Left lobe of liver (tissue), 2 donors: ENCODE measurements around the gene ARL6. TPM values are rescaled to one million over a fixed set of nuclear protein-coding genes. Genes with fewer than 3 reads are reported as not detected.

Experiments
- ATAC-seq: fragments of 200-7000 bp; cut with Tn5 transposase; one replicate; pipeline ENCODE4 v1.9.1; 2020; ENCODE audit warnings: mild to moderate bottlenecking, moderate library complexity
- DNase-seq: peaks from one replicate; pipeline ENCODE4 v3.0.0-alpha.2; 2020; ENCODE audit warnings: low spot score
- total RNA-seq: library from RNA; stranded (reverse); gene quantifications from one replicate; pipeline ENCODE4 v1.2.1, GENCODE V29; 2021
- donor health status: DM: no; HTN: no; CAD: no; lungs with moderate emphysema.
- donor health status: DM: no; HTN: yes; CAD: no.

Gene ARL6, protein sequence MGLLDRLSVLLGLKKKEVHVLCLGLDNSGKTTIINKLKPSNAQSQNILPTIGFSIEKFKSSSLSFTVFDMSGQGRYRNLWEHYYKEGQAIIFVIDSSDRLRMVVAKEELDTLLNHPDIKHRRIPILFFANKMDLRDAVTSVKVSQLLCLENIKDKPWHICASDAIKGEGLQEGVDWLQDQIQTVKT
- total RNA-seq = 2.7 TPM

DNA sequence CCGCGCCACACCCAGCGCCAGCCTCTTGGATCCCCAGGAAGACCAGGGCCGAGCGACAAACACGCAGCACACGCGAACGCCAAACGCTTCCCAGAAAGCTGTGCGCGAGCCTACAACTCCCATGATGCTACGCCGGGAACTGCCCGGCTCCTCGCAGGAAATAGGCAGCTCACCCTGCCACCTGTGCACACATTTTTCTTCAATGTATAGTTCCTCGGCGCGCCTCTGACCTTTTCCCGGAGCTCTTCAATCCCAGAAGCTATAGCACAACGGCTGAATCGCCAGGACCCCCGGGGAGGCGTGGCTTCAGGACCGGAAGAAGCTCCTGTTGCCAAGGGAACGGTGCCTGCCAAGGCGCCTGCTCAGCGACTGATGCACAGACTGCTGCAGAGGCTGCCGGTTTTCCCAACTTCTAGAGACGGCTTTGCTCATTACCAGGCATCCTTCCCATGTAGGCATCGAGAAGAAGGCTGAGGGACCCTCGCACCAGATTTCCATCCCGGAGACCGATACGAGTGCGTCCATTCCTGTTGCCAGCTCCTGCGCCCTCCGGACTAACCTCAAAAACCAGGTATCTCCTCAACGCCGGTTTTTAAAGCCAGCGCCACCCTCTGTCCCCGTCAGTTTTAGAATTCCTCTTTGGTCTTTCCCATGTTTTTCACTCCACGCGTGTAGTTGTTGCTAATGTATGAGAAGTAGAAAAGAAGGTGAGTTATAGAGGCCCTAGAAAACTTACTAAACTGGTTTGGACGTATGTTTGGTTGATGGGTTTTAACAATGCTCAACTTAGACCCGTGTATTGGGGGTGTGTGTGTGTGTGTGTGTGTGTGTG lies at the start of gene ARL6:
Gene ARL6 (plus strand): TSS at position 352 of the 832 bp plus-strand sequence. CDS start 3,350 bp downstream, outside the sequence.
- peak; percentile 98 for ATAC-seq
- DNase-seq = peak; percentile 87

DNA sequence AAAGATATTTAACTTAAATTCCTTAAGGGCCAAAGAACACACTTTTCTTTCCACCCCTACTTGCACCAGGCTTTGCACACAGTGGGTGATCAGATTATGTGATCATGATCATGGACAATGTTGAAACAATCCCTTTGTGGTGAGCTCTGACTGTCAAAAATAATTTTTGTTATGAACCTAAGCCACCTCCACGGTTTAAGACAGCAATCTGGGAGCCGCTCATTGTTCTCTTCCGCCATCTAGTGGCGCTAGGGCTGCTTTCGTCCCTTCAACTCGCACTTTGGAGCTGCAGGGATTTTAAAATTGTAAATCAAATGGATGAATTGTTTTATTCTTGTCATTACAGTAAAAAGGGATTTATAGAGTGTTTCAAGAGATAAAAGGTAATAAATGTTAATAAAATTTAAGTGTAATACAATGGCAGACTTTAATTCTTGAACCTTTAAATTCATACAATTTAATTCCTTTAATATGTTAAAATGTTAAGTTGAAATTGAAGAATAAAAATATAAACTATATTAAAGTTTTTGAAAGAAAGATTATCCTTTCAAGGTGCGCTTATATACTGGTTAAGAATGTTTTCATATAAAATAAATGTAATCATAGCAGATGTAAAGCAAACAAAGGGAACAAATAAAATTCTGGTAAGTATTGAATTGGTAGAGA lies 45.3 kb upstream of the ARL6 start:
- DNase-seq (peak; percentile 64), ATAC-seq (peak; percentile 99)

DNA sequence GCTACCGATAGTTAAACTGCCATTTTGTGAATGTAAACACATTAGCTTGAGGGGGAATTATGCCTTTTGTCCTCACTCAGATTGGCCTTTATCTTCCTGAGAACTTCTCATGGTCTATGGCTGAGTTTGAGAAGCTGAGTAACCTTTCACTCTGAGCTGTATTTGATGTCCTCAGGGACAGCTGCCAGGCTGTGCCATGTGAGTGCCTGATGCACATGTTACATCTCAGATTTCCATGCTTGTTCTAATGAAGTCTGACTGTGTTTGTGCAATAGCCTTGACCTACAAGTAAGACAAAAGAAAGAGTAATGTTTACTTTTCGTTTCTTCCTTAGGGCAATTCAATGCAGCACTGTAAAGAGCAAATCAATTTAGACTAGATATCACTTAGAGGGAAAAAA lies 44.1 kb upstream of the ARL6 start:
- ATAC-seq (no peak), DNase-seq (no peak)

DNA sequence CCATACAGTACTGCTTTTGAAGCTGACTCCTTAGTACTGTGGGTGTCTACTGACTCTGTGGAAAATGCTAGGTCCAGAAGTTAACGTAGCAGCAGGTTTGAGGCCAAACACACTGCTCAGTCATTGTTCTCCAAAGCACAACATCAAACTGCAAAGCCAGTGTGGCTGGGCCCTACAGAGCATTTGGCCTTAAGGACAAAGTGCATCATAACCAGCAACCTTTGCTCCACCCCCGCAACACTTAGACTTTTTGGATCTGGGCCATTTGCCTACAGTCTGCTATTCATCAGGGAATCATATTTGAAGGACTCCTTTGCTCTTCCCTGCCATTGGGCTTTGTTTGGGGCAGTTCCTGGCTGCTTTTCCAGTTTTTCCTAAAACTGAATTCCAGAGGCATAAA lies 43.1 kb upstream of the ARL6 start:
- ATAC-seq = peak; percentile 62
- DNase-seq = no peak

DNA sequence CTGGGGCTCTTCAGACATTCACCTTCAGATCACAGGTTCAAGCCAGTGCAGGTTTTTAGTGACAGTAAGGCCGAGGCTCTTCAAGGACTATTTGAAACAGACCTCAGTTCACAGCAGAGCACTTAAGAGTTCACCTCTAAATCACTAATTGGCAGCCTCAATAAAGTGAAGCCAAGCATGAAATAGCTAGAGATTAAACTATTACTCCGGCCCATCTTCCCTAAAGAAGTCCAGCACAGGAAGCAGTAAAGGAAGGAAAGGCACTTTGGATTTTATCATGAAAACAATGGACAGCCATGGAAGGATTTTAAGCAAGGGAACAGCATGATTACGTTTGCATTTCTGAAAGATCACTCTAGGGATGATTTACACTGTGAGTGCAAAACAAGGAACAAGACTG lies 27.6 kb upstream of the ARL6 start:
- DNase-seq = no peak
- peak; percentile 23 for ATAC-seq

DNA sequence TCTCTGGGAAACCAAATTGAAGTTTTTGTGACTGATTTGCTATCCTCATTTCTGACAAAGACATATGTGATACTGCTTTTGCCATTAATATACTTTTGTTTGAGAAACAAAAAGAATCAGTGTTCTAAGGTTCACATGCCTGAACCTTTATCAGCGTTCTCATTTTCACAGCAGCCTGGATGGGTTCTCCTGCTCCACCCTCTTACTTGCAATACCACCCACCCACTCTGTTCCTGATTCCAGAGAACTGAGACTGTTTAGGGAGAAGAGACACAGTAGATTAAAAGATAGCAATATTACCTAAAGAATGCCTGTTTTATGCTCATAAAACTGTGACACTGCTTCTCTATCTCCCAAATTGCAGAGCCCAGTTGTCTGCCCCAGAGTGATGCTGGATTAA lies 25.8 kb upstream of the ARL6 start:
- ATAC-seq = no peak
- DNase-seq = no peak

DNA sequence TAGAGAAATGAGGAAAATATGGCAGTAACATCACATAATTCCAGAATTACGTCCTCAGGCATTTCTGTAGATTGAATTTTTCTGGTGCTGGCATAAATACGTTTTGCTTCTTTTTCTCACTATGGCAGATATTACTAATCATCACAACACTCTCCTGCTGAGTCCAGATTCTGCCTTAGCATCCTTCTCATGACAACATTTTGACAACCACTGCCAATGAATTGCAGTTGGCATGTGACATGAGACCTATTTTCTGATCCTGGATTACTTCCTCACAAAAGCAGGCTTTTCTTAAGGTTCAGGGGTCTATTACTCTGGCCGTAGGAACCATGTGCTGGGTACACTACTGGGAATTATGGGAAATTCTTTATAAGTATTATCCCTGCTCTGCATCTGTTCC lies 22.5 kb upstream of the ARL6 start:
- no peak for ATAC-seq
- no peak for DNase-seq

DNA sequence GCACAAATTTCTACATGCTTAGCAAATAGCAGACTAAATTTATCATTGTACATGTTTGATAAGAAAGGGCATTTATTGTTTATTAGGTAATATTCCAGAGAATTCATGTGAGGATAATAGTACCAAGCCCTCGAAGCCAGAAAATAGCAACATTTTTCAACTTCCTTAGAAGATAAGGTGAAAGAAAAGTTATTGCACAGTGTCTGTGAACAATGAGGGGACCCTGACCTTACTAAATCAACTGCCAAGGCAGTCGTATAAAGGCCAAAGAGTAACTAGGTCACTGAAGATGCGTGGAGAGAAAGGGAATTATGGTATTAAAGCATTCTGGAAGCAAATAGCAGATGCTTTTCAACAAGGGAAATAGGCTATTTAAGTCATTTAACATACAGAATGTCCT lies 20.3 kb upstream of the ARL6 start:
- no peak for DNase-seq
- peak; percentile 42 for ATAC-seq

DNA sequence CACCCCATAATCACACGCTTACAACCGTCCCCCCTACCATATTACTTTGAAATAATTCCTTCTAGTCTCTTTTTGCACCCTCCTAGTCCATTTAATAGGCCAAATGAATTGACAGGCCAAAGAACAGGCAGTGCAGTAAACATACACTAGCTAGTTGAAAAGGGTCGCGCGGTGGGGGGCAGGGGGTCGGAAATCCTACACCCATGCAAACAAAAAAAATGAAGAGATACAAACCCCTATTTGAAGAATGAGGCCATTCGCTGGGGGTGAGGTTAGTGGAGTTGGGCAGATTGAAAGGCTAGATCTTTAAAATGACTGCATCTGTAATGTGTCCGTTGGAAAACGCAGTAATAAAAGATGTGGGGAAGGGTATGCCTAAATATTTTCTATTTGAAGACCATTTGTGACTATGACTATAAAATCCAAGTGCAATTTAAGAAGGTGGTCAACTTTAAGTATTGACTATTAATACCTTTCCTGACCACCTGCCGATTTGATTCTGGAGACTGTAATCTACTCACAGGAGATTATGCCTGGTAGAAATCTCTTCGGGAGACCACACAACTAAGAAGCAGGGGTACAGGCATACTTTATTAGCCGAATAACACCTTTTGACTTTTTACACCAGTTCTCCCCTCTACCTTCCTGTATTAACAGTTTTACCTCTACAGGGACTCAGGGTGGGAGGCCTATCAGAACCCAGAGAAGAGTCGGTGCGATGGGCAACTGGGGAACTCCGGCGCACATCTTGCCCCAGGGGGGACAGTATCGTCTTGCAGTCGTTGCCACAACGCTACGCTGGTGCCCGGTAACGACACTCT lies 762 bp upstream of the ARL6 start:
- no peak for ATAC-seq

DNA sequence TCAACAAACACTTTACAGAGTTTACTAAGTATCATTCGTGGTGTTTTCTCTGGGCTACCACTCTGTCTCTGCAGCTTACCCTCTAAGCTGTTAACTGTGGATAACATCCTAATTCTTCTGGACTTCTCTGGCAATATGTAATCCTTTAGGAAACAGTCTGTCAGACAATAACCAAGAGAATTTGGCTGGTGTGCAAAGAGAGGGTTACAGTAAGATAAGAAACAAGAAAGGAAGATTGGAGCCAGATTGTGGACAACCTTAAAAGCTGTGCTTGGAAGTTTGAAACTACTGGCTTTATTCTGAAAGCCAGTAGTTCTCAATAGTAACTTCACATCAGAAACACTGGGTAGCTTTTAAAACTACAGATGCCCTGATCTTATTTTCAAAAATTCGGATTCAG lies 778 bp downstream of the ARL6 start:
- DNase-seq (no peak), ATAC-seq (no peak)

More for the DNA sequence above, 762 bp upstream of the ARL6 start:
- DNase-seq = no peak

DNA sequence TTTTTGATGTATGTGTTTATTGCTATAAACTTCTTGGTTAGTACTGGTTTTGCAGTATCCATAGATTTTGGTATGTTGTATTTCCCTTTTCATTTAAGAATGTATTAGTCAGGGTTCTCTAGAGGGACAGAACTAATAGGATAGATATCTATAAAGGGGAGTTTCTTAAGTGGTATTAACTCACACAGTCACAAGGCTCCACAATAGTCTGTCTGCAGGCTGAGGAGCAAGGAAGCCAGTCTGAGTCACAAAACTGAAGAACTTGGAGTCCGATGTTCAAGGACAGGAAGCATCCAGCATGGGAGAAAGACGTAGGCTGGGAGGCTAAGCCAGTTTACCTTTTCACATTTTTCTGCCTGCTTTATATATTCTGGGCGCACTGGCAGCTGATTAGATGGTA lies 8.4 kb downstream of the ARL6 start:
- DNase-seq = no peak
- no peak for ATAC-seq

DNA sequence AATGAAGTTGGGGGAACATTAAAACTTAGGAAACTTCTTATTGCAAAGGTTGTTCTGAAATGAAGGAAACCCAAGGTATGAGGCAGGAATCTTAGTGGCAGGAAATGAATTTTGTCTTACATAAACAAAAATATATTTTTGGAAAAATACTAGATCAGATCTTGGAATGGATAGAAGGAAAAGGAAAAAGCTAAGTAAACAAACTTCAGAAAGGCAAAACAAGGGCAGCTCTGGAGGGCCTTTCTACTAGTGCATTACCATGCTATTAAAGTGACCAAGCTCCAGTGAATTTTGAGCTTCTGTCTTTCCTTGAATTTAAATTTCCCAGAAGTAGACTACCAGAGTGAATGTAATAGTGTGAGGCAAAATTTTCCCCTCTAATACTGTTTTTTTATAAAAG lies 13.6 kb downstream of the ARL6 start:
- DNase-seq (no peak), ATAC-seq (no peak)

DNA sequence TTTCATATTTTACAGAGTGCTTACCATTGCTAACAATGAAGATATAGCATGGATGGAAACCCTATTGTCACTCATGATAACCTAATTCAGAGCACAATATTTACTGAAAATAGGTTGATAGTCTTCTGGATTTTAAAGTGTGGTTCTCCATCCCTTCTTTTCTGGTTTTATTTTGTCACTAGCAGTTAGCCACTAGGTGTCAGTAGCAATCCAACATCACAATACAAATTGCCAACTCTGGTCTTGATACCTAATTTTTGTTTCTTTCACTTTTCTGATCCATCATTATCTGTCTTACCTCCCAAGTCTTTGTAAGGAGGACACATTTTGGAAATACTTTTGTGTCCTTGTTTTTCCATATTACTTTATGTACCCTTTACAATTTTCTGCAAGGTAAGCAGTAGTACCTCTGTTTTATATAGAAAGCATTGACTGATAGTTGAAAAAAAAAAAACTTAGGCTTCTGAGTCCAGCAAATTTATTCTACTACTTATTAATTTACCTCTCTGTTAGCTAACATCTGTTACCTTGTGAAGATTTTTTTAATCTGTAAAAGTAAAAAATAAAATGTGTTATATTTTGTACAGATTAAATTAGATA lies 29.0 kb downstream of the ARL6 start:
- ATAC-seq (peak; percentile 83), DNase-seq (no peak)

DNA sequence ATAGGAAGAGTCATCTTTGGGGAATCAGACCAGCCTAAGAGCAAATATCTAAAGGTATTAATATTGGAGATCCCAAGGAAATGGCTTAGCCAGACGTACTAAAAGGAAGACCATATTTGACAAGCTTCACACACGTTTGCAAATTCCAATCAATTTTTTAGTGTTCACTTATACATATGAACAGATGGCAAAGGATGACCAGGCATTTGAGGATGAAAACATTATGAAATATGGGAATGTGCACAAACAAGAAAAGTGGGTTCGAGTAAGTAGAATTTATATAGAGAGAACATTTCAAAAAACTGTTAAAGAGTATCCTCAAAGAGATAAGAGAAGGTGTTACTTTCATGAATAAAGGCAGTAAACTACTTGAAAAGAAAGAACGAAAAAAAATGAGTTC lies 31.4 kb downstream of the ARL6 start:
- no peak for ATAC-seq
- no peak for DNase-seq

DNA sequence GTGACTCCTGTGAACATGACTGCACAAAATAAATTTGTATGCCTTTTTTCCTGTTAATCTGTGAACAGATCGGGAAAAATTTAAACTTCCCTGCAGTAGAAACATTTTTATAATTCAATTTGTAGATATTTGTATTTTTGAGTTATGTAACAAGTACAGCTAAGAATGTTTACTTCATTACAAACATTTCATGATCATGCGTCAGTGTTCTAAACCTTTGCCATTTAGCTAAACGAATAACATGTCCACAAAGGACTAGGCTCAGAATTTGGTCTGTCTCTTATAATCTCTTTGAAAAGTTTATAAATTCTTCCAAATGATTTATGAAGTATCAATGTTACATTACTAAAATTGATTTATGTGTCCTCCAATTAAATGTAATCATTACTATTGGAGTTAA lies 39.9 kb downstream of the ARL6 start:
- ATAC-seq (no peak), DNase-seq (no peak)

DNA sequence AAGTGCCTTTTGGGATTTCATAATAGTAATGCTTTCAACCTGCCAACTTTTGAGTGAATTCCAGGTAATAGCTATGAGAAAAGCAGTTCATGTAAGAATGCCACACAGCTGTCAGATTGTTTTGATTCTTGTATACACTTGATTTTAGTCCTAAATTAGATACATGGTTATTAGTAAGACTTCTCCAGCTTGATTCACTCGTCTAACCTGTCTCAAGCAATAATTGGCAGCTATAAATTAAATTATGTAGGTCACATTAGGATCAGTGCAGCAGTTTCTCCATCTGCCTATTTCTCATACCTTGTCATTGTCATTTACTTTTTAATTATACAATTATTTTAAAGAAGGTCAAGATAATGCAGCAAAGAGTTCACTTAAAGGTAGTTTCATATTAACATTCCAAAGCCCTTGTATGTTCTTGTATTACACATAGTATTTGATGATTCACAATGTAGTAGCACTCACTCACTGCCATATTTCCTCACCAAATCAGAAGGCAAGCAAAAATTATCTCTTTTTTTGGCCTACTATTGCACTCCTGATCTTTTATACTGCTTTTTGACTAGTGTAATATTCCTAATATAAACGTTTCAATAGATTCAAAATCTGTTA lies 46.3 kb downstream of the ARL6 start:
- ATAC-seq = no peak
- no peak for DNase-seq

DNA sequence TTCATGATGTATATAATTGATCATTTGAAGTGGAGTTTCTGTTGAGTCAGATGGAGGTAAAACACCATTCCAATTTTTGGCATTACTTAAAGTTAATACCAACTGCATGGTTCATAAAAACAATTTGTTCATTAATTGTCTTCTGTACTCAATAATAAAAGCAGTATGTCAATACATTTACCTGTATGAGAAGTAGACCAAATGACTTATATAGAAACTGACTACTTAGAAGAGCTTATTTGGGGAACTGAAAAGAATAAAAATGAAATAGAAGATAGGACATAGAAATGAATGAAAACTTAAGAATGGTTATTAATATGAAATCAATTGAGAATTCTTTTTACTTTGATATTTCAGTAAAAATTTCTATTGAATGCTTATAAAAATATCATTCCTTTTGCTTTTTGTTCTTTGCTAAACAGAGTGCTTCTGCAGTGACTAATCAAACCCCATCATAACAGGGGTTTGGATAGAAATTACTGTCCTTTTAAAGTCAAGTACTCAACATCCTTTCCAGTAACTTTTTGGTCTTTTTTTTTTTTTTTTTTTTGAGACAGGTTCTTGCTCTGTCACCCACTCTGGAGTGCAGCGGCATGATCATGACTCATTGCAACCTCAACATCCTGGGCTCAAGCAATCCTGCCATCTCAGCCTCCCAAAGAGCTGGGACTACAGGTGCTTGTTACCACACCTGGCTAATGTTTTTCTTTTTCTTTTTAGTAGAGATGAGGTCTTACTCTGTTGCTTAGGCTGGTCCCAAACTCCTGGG lies 50.8 kb downstream of the ARL6 start:
- no peak for DNase-seq
- ATAC-seq = no peak

DNA sequence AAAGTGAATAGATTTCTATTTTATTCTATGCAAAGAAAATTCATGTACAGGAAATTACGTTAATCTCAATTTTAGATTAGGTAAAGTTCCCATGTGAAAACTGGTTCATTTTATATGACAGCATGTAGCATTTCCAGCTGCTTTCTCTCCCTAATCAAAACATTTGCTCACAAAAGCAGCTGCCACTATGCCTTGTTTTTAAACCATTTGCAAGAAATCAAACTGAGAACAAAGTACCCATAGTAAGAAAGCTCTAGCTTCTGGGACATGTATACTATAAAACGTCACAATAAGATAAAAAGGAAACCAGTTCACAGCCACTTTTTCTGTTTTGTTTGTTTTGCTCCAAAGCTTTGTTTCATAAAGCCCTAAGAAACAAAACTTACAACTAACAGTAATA lies 52.3 kb downstream of the ARL6 start:
- no peak for DNase-seq
- no peak for ATAC-seq

DNA sequence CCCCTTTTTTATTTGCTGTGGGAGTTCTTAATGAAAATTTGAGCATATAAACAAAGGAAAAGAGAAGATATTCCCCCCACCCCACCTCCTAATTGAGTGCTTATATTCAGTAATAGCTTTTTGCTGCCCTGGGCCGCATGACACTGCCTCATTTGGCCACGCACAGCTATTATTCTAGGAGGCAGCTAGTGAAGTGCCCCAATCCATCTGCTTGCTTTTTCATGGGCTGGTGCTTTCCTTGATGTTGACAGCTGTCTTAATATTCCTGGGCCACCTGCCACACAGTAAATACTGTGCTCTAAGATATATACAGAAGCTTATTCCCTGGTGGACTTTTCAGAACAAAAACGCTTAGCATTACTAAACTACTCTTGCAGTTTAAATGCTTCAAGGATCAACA lies 53.4 kb downstream of the ARL6 start:
- no peak for ATAC-seq
- DNase-seq = no peak

DNA sequence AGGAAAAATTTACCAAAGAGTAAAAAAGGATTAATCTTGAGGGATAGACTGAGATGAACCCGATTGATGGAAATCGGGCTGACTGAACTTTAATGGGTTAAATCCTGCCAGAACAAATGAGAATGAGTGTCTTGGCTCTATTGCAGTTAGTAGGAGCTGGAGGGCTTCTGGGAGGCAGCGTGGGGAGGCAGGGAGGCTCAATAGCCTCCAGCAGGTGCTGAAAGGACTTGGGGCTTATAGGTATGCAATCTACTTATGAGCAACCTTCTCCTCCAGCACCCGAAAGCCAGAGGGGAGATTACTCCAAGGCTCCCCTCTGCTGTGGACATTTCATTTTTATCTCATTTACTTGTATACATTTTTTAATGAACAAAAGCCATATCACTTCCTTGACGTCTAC lies 56.2 kb downstream of the ARL6 start:
- no peak for ATAC-seq
- no peak for DNase-seq
